Measurements from ENCODE around the gene FGB. TPM values are rescaled to one million over a fixed set of nuclear protein-coding genes. Genes with fewer than 3 reads are reported as not detected.

Gene FGB
- total and polyA plus RNA-seq, 2 donors (not counting 3 experiments of a cell fraction or from before 2014, with no cell fraction given), result not detected

- no peaks in the 10 kb centered on the region for H3K9me3 ChIP-seq (replicated peaks; ENCODE audit: control insufficient read depth, insufficient read depth, low read length)
- peaks cover 0 to 3% of the 10 kb centered on the region in 2 experiments for H3K27me3 ChIP-seq (ENCODE audit: control insufficient read depth in 2 of 2, insufficient read depth in 2 of 2, low read length in 2 of 2)
- no peak for TF ChIP-seq EZH2 (IDR thresholded peaks at IDR 0.05; ENCODE audit: borderline replicate concordance, low read depth, low read length, severe bottlenecking)
- DNase-seq (ENCODE audit: low read depth, low spot score), result no peak
- intact Hi-C loops (cut with micrococcal nuclease) (no loop called here), dilution Hi-C loops (cut with MboI; ENCODE audit: extremely low pct_ligation_motif_present, low sequenced_read_pairs) (no loop called here)
- no peaks in the 10 kb centered on the region for H3K4me1 ChIP-seq (ENCODE audit: control insufficient read depth, extremely low read depth, insufficient read depth, low read length)
- H4K20me1 ChIP-seq (replicated peaks; ENCODE audit: control insufficient read depth, extremely low read depth, insufficient read depth, low read length), result no peaks in the 10 kb centered on the region
- no peak overlapping the region for H2AFZ ChIP-seq (ENCODE audit: low read depth, low read length)
- H3K9me1 ChIP-seq (replicated peaks; ENCODE audit: control insufficient read depth, extremely low read depth, insufficient read depth, low read length), result no peaks in the 10 kb centered on the region
- ChIA-PET CTCF (interaction anchor here (2.4 to 3.7 kb wide), 3 partner anchors 9 to 50 kb away, joined by 6 to 18 read pairs (median 14); no protein-coding TSS in a partner anchor), POLR2A (no interaction called here)
- no peak overlapping the region for H3K4me3 ChIP-seq (replicated peaks in 1 of 3; ENCODE audit: insufficient read depth in 1 of 3, low read depth in 1 of 3, low read length in 3 of 3)
- no peak overlapping the region for H3K4me2 ChIP-seq (ENCODE audit: insufficient read depth, low read length)
- H3K79me2 ChIP-seq (ENCODE audit: control insufficient read depth, insufficient read depth, low read length), result no peaks in the 10 kb centered on the region
- no peaks in the 10 kb centered on the region for H3K36me3 ChIP-seq (ENCODE audit: control insufficient read depth in 2 of 2, extremely low read depth in 1 of 2, insufficient read depth in 2 of 2, low read length in 2 of 2)
- no peak overlapping the region for H3K27ac ChIP-seq (ENCODE audit: insufficient read depth, low read depth, low read length)
- H3K9ac ChIP-seq (replicated peaks; ENCODE audit: extremely low read depth, insufficient read depth, low read length), result no peak overlapping the region
- no peak for FAIRE-seq
- no TSS peak for BruUV-seq (replicated peaks)
Measured at GRCh38 chr4:154609532-154609931, 46.7 kb downstream of the FGB start.

- BruUV-seq (replicated peaks), result no TSS peak
- H3K79me2 ChIP-seq (ENCODE audit: control insufficient read depth, insufficient read depth, low read length), result no peaks in the 10 kb centered on the region
- H2AFZ ChIP-seq (ENCODE audit: low read depth, low read length), result no peak overlapping the region
- no peak overlapping the region for H3K9ac ChIP-seq (replicated peaks; ENCODE audit: extremely low read depth, insufficient read depth, low read length)
- no peak overlapping the region for H3K4me3 ChIP-seq (replicated peaks in 1 of 3; ENCODE audit: insufficient read depth in 1 of 3, low read depth in 1 of 3, low read length in 3 of 3)
- POLR2A ChIA-PET, result no interaction called here
- CTCF ChIA-PET, result interaction anchor here (2.4 to 3.7 kb wide), 3 partner anchors 8 to 51 kb away, joined by 6 to 18 read pairs (median 14); no protein-coding TSS in a partner anchor
- dilution Hi-C loops (cut with MboI; ENCODE audit: extremely low pct_ligation_motif_present, low sequenced_read_pairs), result no loop called here
- H3K36me3 ChIP-seq (ENCODE audit: control insufficient read depth in 2 of 2, extremely low read depth in 1 of 2, insufficient read depth in 2 of 2, low read length in 2 of 2), result no peaks in the 10 kb centered on the region
- DNase-seq (ENCODE audit: low read depth, low spot score) (no peak), FAIRE-seq (no peak)
- no peaks in the 10 kb centered on the region for H4K20me1 ChIP-seq (replicated peaks; ENCODE audit: control insufficient read depth, extremely low read depth, insufficient read depth, low read length)
- H3K27me3 ChIP-seq (ENCODE audit: control insufficient read depth in 2 of 2, insufficient read depth in 2 of 2, low read length in 2 of 2), result peaks cover 0 to 7% of the 10 kb centered on the region in 2 experiments
- H3K4me1 ChIP-seq (ENCODE audit: control insufficient read depth, extremely low read depth, insufficient read depth, low read length), result no peaks in the 10 kb centered on the region
- no peak overlapping the region for H3K4me2 ChIP-seq (ENCODE audit: insufficient read depth, low read length)
- no peak overlapping the region for H3K27ac ChIP-seq (ENCODE audit: insufficient read depth, low read depth, low read length)
- intact Hi-C loops (cut with micrococcal nuclease), result no loop called here
- no peak for TF ChIP-seq MYC (IDR thresholded peaks at IDR 0.05; ENCODE audit: low read depth, low read length)
- TF ChIP-seq POLR2AphosphoS5 (IDR thresholded peaks at IDR 0.05; ENCODE audit: insufficient read depth, low read depth, low read length), result no peak
- no peak for TF ChIP-seq GATA2 (IDR thresholded peaks at IDR 0.05; ENCODE audit: insufficient read depth, insufficient read length, low read depth, low read length)
- no peak for TF ChIP-seq POLR2A (IDR thresholded peaks at IDR 0.05; ENCODE audit: low read depth, low read length)
- no peaks in the 10 kb centered on the region for H3K9me3 ChIP-seq (replicated peaks; ENCODE audit: control insufficient read depth, insufficient read depth, low read length)
- no peaks in the 10 kb centered on the region for H3K9me1 ChIP-seq (replicated peaks; ENCODE audit: control insufficient read depth, extremely low read depth, insufficient read depth, low read length)
Measured at GRCh38 chr4:154610582-154610981, 47.8 kb downstream of the FGB start.

Data from endothelial cell of umbilical vein (primary cell).